GM19239 (cell line): Measurements from ENCODE around the gene MADCAM1.
"Not testable (repeated sequence)": the region's sequence is repeated elsewhere in the genome, so short reads cannot be mapped to it uniquely, and the experiment has no call there.

Experiments
- DNase-seq: peaks from one replicate; pipeline ENCODE4 v3.0.0; 2011; ENCODE audit warnings: low spot score; ENCODE audit not compliant: insufficient read length
- FAIRE-seq: peaks from 2 replicates; lab custom pipeline; 2011; peaks lifted over from hg19 to GRCh38; lab: Jason Lieb, UNC

MADCAM1 gene

DNA sequence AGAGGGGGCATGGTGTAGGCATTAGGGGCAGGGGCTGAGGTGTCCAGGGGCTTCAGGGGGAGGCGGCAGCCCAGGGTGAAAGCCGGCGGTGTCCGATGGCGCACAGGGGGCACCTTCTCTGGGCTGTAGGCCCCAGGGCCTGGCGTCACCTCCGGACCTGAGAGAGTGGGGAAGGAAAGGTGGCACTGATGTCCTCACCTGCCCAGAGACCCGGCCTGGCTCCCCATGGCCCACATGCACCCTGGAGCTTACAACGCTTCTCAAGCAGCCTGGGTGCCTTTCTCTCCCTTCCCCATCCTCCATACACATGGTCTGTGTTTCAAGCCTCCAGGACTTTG, 32.1 kb upstream of the MADCAM1 start:
- DNase-seq: no peak
- FAIRE-seq: no peak

DNA sequence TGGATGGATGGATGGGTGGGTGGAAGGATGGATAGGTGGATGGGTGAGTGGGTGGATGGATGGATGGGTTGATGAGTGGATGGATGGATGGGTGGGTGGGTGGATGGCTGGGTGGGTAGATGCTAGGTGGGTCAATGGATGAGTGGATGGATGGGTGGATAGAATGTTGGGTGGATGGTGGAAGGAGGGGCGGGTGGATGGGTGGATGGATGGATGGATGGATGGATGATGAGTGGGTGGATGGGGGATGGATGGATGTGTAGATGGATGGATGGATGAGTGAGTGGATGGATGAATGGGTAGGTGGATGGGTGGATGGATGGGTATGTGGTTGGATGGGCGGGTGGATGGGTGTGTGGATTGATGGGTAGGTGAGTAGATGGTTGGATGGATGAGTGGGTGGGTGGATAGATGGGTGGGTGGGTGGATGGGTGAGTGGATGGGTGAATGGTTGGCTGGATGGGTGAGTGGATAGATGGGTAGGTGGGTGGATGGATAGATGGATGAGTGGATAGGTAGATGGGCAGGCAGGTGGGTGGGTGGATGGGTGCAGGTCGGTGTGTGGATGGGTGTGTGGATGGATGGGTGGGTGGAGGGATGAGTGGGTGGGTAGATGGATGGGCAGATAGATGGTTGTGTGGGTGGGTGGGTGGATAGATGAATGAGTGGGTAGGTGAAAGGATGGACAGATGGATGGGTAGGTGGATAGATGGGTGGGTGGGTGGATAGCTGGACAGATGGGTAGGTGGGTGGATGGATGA, 31.1 kb upstream of the MADCAM1 start:
- FAIRE-seq (no peak), DNase-seq (no peak)

DNA sequence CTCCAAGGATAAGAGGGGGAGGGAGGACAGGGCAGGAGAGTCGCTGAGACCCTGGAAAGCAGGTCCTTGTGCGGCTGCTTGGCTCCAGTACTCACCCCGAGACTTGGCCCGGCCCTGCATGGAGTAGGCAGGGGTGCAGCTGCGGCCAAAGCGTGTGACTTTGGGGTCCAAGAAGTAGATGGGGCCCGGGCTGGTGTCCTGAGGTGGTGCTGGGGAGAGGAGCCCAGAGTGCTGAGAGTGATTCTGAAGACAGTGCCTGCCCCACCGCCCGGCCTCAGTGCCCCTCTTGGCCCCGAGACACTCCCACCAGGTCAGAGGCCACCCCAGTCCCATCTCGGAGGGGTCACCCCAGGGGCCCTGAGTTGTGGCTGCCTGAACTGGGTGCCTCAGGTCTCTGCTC, 28.7 kb upstream of the MADCAM1 start:
- no peak for FAIRE-seq
- no peak for DNase-seq

DNA sequence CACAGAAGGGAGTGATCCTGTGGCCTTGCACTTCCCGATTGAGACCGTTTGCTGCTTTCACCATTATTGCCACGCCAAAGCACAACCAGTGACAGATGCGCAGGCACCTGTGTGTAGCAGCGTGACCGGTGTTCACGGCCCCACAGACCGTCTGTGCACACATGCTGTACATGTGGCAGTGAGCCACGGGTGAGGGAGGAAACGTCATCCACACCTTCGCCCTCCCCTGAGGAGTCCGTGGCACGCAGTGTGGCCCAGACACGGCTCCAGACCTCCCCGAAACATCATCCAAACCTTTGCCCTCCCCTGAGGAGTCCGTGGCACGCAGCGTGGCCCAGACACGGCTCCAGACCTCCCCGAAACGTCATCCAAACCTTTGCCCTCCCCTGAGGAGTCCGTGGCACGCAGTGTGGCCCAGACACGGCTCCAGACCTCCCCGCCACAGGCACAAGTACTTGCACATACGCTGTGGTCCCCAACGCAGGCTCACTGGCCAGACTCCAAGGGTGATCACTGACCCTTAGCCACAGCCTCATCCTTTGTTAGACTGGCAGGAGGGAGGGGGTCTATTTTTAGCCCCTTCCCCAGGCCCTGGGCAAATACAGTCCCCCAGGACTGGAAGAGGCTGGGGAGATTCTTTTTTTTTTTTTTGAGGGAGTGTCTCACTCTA, 27.6 kb upstream of the MADCAM1 start:
- no peak for DNase-seq
- no peak for FAIRE-seq

DNA sequence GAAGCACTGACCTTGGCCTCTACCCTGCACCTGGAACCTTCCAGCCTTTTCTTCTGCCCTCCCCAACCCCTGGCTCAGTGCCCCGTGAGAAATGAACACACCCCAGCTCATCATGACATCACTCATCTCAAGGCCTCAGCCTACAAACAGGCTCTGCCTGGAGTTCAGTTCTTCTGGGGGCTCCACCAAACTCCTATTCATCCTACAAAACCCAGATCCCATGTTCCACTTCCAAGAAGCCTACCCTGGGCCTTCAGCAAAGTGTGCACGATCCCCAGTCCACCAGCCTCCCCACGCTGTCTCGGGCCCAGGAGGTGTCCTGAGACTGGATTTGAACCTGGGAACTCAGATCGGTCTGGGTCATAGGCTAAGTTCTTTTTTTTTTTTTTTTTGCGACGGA, 26.5 kb upstream of the MADCAM1 start:
- FAIRE-seq (no peak), DNase-seq (no peak)

DNA sequence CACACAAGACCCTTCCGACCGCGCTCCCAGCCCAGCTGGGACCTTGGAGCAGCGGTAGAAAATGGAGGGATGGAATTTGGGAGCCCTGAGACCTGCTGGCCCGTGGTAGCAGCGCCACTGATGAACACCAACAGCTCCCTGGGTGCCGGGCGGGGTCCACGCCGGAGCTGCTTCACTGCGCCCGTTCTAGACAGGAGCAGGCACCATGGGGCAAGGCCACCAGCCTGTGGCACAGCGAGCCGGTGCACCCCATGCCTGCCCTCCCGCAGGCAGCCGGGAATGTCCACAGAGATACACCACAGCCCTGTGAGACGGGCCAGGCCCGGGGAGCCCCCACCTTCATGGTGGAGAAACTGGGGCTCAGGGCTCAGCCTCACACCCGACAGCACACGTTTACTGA, 25.6 kb upstream of the MADCAM1 start:
- FAIRE-seq (no peak), DNase-seq (no peak)

DNA sequence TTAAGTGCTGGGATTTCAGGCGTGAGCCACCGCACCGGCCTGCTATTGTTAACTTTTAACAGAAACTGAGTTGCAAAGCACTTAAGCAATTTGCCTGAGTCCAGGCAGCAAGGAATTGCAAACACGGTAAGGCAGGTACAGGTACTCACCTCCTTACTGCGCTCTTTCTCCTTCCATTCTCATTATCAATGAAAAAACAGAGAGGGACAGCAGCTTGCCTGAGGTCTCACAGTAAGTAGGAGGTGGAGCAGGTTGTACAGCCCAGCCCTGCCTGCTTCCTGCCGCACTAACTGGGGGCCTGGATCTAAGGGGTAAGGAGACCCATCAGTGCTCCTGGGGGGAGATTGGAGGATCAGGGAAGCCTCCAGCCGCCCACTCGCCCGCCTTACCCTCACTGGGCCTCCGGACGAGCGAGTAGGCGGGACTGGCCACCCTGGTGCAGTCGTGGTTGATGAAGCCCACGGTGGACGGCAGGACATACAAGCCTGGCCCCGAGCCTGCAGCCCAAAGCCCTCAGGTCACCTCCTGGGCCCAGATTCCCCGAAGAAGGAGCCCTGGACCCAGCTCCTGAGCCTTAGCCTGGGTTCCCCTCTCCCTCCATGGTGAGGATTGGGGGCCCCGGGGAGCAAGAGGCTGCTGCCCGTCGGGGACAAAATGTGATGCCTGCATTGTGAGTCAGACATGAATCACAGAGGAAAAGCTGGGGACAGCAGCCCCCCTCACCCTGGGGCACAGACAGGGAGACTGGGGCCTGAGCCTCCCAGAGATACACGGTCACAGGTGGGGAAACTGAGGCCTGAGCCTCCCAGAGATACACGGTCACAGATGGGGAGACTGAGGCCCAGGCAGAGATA, 24.1 kb upstream of the MADCAM1 start:
- FAIRE-seq: no peak
- DNase-seq: no peak

DNA sequence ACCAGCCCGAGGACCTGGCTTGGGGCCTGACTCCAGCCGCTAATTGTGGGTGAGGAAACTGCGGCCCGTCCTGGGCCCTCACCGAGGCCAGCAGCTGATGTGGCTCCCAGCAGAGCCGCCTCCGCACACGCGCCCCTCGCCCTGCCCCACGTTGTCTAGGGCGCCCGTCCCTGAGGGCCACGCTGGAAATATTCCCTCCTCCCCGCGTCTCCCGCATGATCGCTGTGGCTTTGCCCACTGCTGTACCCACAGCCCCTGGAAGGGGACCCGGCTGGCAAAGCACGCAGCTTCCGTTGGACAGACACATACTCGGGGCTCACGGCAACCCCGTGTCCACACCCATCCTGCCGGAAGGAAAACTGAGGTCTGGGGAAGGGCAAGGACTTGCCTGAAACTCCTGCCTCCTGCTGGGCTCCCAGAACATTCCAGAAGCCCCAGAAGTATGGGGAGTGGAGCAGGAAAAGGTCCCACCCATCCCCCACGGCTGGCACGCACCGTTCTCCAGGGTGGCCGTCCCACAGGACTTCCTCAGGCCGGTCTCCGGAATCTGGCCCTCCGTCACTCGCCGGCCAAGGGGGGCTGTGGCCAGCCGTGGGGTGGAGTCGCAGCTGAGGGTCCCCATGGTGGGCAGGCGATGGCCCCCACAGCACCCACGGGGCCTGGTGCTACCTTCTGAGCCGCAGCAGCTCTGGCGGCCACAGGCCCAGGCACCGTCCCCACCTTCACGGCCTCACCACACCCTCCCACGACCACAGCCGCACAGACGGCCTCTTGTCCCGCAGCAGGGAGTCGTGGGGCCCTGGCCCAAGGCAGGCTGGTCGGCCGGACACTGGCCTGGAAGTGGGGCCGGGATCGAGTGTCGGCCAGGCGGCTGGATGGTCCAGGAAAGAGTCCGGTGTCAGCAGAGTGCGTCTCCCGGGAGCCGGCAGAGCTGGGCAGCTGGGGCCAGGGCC, 21.9 kb upstream of the MADCAM1 start:
- DNase-seq (no peak), FAIRE-seq (no peak)

DNA sequence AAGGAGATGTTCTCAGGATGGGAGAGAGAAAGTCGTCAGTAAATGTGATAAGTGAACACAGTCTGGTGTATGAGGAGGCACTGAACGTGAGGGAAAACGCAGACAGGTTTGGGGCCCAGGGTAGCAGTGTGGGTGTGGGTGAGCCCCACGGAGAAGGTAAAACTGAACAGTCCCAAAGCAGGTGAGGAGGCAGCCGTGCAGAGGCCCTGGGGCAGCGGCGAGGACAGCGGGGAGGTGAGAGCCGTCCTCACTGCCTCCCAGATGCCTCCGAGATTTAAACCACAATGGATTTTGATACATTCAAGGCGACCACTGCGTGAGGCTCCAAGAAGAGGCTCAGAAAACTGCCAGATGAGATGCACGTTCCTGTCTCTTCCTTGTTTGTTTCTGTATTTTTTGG, 20.9 kb upstream of the MADCAM1 start:
- DNase-seq: no peak
- no peak for FAIRE-seq

DNA sequence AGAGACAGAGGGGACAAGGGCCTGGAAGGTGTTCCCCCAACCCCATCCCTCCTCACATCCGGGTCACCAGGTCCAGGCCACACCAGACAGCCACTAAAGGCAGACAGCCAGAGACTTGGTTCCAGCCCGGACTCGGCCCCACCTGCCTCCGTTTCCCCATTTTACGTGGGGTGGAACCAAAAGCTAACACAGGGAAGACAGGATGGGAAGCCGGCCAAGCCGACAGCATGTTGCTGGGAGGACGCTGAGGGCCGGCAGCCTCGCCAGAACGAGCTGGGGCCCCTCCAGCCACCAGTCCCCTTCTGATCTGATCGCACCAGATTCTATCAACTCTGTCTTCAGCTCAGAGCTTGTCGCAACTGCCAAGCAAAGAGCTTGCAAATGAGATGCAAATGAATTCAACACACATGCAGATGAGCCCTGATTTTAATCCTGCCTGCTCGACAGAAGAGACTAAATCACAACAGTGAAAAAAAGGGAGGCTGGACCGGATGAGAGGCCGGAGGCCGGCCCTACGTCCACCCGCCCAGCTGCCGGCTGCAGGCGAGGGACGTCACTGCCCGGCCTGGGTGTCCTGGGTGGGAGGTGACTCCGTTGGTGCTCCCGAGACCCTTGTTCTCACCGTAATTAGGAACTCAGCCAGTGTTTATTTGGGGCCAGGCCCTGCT, 17.9 kb upstream of the MADCAM1 start:
- no peak for FAIRE-seq
- no peak for DNase-seq

DNA sequence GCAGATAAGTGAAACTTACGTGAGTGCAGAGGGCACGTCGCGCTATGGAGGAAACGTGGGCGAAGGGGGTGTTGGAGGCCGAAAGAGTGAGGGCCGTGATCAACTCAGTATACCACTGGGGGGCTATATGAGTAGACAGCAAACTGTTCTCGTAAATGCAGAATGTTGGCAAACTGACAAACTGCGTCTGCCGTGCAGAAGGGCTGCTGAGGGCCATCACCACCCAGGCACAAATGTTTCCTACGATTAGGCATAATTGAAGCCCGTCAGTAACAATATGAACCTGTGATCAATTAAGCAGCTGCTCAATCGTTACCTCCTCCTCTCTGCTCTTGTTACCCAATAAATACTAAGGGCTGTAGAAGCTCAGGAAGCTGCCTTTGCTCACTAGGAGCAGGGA, 17.3 kb upstream of the MADCAM1 start:
- FAIRE-seq (no peak), DNase-seq (no peak)

DNA sequence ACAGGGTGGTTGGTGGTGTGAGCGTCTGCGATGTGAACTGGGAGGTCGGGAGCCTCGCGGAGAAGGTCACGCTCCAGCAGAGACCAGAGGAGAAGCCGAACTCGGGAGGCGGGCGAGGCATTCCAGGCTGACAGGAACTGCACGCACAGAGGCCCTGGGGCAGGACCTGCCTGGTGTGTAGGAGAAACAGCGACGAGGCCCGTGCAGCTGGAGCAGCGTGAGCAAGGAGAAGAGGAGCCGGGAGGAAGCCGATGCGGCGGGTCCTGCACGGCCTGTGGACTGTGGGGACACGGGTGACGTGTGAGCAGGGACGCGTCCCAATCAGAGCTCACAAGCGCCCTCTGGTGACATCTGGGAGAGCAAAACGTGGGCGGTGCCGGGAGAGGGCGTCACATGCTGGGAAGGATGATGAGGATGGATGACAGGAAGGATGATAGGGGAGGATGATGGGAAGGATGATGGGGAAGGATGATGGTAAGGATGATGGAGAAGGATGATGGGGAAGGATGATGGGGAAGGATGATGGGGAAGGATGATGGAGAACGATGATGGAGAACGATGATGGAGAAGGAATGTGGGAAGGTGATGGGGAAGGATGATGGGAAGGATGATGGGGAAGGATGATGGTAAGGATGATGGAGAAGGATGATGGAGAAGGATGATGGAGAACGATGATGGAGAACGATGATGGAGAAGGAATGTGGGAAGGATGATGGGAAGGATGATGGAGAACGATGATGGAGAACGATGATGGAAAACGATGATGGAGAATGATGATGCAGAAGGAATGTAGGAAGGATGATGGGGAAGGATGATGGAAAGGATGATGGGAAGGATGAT, 16.1 kb upstream of the MADCAM1 start:
- DNase-seq (no peak), FAIRE-seq (no peak)

DNA sequence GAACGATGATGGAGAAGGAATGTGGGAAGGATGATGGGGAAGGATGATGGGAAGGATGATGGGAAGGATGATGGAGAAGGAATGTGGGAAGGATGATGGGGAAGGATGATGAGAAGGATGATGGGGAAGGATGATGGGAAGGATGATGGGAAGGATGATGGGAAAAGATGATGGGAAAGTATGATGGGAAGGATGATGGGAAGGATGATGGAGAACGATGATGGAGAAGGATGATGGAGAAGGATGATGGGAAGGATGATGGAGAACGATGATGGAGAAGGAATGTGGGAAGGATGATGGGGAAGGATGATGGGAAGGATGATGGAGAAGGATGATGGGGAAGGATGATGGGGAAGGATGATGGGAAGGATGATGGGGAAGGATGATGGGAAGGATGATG, 15.2 kb upstream of the MADCAM1 start:
- FAIRE-seq, DNase-seq: not testable (repeated sequence)

DNA sequence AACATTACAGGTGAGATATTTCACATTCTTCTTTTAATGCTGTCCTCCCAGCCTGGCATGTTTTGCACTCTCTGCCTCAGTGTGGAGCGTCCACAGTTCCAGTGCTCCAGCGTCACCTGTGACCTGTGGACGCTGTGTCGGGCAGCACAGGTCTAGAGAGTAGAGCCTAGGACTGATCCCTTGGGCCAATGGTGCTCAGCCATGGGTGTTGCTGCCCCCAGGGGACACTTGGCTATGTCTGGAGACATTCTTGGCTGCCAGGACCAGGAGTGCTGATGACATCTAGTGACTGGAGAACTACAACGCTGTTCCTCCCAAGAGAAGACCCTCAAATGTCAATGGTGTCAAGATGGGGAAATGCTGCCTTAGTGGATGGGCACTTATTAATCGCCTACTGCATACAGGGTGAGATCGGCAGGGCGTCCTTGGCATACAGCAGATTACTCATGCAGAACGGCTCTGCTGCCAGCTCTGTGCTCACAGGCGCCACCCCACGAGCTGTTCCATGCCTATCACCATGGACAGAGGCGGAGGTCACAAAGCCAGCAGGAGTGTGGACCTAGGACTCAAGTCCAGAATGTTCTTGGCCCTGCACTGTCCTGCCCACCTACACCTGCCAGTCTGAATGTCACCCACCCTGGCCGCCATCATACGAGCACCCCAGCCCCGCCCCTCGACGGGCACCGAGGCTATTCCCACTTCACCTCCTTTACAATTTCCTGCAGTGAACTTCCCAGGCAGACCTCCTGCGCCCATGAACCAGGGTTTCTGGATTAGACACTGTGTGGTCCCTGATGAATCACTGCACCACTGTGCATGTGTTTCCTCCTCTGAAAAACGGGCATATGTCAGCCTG, 13.9 kb upstream of the MADCAM1 start:
- FAIRE-seq (no peak), DNase-seq (no peak)

DNA sequence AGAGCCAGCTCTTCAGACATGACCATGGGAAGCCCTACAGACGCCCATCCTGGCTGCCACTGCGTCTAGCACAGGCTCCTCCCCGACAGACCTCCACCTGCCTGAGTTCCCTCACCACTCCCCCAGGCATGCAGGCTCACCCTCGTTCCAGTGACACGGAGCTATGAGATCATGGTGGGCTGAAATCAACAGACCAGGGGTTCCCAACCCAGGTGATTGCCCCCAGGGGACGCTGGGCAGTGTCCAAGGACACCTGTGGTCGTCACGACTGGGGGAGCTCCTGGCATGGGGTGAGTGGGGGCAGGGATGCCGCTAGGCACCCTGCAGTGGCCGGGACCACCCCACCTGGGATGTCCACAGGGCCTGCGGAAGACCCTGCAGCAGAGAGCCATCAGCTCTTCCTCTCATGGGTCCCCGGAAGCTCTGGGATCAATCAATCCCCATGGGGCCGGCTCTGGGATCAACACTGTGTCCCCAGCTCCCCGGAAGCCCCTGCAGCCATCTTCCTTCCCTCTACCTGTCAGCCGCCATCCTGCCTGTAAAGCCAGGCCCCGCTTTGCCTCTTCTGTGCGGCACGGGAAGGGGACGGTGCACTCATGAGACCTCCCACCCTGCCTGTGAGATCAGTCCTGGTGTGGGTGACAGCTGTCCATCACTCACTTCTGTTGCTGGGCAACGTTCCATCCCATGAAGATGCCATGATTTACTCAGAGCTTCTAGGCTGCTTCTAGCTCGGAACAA, 12.8 kb upstream of the MADCAM1 start:
- DNase-seq: no peak
- no peak for FAIRE-seq

DNA sequence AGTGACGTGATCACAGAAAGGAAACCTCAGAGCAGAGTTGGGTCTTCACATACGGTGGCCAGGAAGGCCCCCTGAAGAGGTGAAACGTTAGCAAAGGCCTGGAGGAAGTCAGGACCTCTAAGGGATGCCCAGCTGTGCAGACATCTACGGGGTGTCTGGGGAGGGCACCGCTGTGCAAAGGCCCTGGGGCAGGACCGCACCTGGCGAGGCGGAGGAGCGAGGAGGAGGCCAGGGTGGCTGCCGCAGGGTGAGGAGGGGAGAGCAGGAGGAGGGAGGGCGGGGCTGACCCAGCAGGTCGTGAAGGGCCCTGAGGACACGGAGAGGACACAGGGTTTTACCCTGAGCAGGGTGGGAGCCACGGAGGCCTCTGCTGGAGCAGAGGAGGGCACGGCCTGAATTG, 11.8 kb upstream of the MADCAM1 start:
- no peak for DNase-seq

DNA sequence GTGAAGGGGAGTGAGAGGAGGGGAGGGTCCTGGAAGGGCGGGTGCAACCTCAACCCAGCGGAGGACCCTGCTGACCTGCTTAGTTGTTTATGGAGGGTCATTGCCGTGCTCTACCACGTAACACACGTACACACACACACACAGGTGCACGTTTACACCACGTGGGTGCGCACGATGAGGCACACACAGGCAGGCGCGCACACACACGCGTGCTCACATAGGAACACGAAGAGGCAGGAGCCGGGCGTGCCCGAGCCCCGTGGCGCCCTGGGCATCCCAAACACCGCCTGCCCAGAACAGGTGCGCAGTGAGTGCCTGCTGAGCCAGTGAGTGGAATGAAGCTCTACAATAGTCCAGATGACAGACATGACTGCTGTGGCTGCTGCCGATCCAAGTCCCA, 11.2 kb upstream of the MADCAM1 start:
- FAIRE-seq: no peak
- DNase-seq: no peak

More for the DNA sequence above, 11.8 kb upstream of the MADCAM1 start:
- no peak for FAIRE-seq
